Measurements from ENCODE around the gene GNPAT.
A peak's percentile ranks its signal among the peaks of the same experiment; 100 is the strongest.

The GNPAT gene

DNA sequence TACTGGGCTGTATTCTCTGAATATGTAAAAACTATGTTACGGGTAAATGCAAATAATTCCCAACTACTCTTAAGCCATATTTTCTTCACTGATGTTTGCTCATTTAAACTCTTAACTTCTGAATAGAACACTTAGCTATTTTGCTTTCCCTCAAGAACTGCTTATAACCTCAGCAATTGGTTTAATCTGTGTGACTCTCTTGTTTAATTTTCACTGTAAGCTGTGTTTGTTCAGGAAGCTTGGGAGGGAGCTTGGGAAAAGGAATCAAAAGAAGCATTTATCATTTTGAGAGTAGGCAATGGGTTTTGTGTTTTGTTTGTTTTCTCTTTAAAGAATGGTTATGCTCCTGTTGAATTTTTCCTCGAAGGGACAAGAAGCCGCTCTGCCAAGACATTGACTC is 24.4 kb downstream of the GNPAT start:
- no peak overlapping the region for H3K27ac Mint-ChIP-seq
- H3K36me3 Mint-ChIP-seq, result peaks cover 95% of the 10 kb centered on the region
- no peak overlapping the region for H3K4me3 Mint-ChIP-seq
- DNase-seq (ENCODE audit: low spot score in 2 of 2) (no peak), ATAC-seq (no peak)
- H3K9me3 Mint-ChIP-seq, result no peaks in the 10 kb centered on the region
- no peaks in the 10 kb centered on the region for H3K4me1 Mint-ChIP-seq

DNA sequence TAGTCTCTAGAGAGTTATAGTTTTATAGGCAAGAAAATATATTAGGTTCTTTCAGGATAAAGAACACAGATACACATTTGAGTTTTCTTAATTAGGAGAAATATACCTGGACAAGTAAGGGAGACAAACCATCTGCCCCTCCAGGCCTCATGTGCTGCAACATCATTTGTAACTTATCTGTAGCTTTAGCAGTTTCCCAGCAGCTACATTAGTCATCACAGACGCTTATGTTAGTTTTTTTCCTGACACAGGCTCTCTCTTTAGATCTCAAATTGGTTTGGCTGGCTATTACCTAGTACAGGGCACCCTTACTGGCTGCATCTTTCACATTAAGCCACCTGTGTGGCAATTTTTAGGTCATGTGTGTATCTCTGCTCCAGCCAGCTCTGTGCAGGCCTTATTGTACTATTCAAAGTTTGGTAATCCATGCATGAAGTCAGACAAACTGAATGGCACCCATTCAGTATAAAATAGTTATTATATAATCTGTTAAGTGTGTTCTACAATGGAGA is 25.9 kb downstream of the GNPAT start:
- Mint-ChIP-seq H3K36me3 (peaks cover 91% of the 10 kb centered on the region), H3K4me3 (no peak overlapping the region), H3K9me3 (no peaks in the 10 kb centered on the region), H3K27ac (peak overlapping the region; percentile 26), H3K4me1 (no peaks in the 10 kb centered on the region)
- DNase-seq (ENCODE audit: low spot score in 2 of 2) (no peak), ATAC-seq (no peak)

DNA sequence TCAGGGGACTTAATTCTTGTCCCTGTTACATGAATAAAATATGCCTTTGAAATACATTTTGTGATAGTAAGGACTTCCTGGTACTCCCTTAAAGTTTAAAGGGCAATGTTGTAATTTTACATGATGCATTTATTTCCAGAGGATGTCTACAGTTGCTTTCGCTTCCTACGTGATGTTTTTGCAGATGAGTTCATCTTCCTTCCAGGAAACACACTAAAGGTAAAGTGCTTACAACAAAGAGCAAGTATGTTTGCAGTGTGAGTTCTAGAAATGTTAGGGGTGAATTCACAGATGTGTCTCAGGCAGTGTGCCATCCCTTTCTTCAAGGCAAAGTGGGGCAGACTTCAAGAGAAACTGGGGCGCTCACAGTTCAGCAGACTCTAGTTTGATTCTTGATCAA is 31.2 kb downstream of the GNPAT start:
- Mint-ChIP-seq H3K9me3 (no peaks in the 10 kb centered on the region), H3K36me3 (peaks cover 85% of the 10 kb centered on the region), H3K4me3 (no peak overlapping the region), H3K27ac (peak overlapping the region; percentile 73), H3K4me1 (peaks cover 12% of the 10 kb centered on the region)
- ATAC-seq (no peak), DNase-seq (ENCODE audit: low spot score in 2 of 2) (no peak)

DNA sequence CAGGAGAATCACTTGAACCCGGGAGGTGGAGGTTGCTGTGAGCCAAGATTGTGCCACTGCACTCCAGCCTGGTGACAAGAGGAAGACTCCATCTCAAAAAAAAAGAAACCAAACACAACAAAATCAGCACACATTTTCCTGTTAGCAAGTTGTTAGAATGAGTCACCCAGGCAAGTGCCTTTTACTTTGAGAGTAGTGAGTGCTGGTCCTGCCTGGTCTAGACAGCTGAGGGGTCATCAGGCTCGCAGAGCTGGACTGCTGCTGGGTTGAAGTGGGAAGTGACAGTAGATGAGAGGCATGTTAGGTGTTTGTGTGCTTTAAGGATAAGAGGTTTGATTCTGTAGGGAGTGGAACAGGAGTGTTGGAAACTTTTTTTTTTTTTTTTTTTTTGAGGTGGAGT is 31.9 kb downstream of the GNPAT start:
- H3K36me3 Mint-ChIP-seq, result peaks cover 81% of the 10 kb centered on the region
- peaks cover 12% of the 10 kb centered on the region for H3K4me1 Mint-ChIP-seq
- DNase-seq (ENCODE audit: low spot score in 2 of 2) (no peak), ATAC-seq (no peak)
- no peak overlapping the region for H3K4me3 Mint-ChIP-seq
- H3K27ac Mint-ChIP-seq, result peak overlapping the region; percentile 73
- no peaks in the 10 kb centered on the region for H3K9me3 Mint-ChIP-seq

DNA sequence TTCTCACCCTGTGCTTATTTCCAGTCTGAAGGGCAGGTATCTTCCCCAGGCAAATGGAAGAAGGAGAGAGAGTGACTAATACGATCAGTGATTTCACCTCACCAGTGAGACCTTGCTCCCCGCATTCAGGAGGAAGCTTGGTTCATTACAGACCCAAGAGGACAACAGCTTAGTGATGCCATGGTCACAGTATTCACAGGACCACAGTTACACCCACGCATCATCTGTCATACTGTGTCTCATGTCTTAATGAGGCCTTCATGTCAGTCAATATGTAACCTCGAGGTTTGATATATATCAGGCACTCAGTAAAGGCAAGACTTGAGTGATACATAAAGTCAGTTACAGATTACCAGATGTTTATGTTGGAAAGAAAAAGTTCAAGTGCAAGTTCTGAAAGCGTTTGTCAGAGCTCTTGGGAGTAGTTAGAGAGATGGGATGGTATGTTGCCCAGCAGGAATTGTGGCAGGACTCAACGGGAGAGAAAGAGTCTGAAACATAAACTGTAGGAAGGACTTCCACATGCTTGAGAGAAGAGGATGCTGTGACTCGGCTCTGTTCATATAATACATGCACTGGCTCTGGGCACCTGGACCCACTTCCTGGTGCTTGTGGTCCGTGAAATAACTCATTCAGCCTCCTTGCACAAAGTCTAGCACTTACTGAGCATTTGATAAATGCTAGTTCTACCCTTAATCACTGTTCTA is 33.3 kb downstream of the GNPAT start:
- no peak overlapping the region for H3K4me3 Mint-ChIP-seq
- no peak for DNase-seq (ENCODE audit: low spot score in 2 of 2)
- H3K4me1 Mint-ChIP-seq, result peaks cover 12% of the 10 kb centered on the region
- peaks cover 69% of the 10 kb centered on the region for H3K36me3 Mint-ChIP-seq
- no peaks in the 10 kb centered on the region for H3K9me3 Mint-ChIP-seq
- peak; percentile 93 for ATAC-seq
- H3K27ac Mint-ChIP-seq, result peak overlapping the region; percentile 19

DNA sequence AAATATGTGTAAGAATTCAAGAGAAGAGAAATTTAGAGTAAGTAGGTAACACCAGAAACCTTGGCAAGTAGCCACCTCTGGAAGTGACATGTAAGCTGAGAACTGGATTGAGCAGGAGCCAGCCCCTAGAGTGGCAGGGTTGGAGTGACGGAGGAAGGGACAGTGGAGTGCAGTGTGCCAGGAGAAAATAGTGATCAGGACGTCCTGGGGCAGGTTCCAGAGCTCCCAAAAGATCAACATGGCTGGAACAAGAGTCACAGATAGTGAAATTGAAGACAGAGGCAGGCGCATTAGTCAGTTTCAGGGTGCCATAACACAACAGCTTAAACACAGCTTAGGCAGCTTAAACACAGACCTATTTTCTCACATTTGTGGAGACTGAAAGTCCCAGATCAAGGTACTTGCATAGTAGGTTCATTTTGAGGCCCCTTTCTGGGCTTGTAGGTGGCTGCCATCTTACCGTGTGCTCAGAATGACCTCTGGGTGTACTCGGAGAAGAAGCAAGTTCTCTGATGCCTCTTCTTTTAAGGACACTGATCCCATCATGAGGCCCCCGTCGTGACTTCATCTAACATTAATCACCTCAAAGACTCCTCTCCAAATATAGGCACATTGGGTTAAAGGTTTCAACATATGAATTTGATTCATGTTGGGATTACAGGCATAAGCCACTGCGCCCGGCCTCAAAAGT is 37.2 kb downstream of the GNPAT start:
- H3K27ac Mint-ChIP-seq, result peak overlapping the region; percentile 34
- ATAC-seq (no peak), DNase-seq (ENCODE audit: low spot score in 2 of 2) (no peak)
- H3K4me3 Mint-ChIP-seq, result no peak overlapping the region
- peaks cover 37% of the 10 kb centered on the region for H3K36me3 Mint-ChIP-seq
- H3K4me1 Mint-ChIP-seq, result peaks cover 6% of the 10 kb centered on the region
- H3K9me3 Mint-ChIP-seq, result no peaks in the 10 kb centered on the region

DNA sequence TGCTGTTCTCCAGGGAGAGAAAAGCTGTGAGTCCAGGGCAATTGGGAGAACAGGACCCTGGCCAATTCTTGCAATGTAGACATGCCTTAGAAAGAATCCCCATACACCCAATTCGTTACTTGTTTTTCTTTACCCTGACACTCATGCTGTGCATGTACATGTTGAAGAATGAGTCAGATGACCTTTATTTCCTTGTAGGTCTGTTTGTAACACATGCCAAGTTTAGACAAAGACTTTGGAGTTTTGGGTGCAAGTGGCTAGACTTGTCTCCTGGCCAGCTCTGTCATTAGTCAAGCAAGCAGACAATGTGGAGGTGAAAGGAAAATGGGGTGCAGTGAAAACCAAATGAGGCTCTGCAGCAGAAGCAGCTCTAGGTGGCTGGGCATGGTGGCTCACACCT is 38.1 kb downstream of the GNPAT start:
- Mint-ChIP-seq H3K27ac (no peak overlapping the region), H3K9me3 (no peaks in the 10 kb centered on the region)

DNA sequence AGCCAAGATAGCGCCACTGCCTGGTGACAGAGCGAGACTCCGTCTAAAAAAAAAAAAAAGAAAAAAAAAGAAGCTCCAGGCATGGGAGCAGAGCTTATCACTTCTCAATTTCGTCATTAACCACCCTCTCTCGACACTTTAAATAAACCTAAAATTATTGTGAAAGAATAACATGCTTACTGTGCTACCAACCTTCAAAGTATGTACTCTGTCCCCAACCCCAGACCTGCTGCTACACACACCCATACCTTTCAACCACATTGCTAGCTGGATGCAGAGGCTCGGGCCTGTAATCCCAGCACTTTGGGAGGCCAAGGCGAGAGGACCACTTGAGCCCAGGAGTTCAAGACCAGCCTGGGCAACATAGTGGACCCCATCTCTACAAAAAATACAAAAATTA is 38.7 kb downstream of the GNPAT start:
- H3K36me3 Mint-ChIP-seq, result peaks cover 27% of the 10 kb centered on the region
- DNase-seq (ENCODE audit: low spot score in 2 of 2) (no peak), ATAC-seq (no peak)
- H3K27ac Mint-ChIP-seq, result no peak overlapping the region
- H3K9me3 Mint-ChIP-seq, result no peaks in the 10 kb centered on the region
- H3K4me3 Mint-ChIP-seq, result no peak overlapping the region
- no peaks in the 10 kb centered on the region for H3K4me1 Mint-ChIP-seq

More for the DNA sequence above, 38.1 kb downstream of the GNPAT start:
- ATAC-seq (no peak), DNase-seq (ENCODE audit: low spot score in 2 of 2) (no peak)
- Mint-ChIP-seq H3K36me3 (peaks cover 33% of the 10 kb centered on the region), H3K4me1 (peaks cover 5% of the 10 kb centered on the region), H3K4me3 (no peak overlapping the region)

DNA sequence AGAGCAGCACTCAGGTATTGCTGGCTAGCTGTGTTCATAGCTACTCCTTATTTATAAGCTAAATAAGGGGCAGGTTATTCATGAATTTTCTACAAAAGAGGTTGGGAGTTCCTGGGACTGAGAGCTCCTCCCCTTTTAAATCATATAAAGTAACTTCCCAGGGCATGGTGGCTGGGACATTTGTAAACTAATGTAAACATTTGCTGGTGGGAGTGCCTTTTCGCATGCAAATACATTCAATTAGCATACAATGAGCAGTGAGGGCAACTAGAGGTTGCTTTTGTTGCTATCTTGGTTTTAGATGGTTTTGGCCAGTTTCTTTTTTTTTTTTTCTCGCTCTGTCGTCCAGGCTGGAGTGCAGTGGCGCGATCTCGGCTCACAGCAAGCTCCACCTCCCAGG is 43.4 kb downstream of the GNPAT start:
- H3K36me3 Mint-ChIP-seq, result no peaks in the 10 kb centered on the region
- H3K4me3 Mint-ChIP-seq, result no peak overlapping the region
- no peak for DNase-seq (ENCODE audit: low spot score in 2 of 2)
- no peaks in the 10 kb centered on the region for H3K4me1 Mint-ChIP-seq
- no peaks in the 10 kb centered on the region for H3K9me3 Mint-ChIP-seq
- H3K27ac Mint-ChIP-seq, result no peak overlapping the region
- no peak for ATAC-seq

DNA sequence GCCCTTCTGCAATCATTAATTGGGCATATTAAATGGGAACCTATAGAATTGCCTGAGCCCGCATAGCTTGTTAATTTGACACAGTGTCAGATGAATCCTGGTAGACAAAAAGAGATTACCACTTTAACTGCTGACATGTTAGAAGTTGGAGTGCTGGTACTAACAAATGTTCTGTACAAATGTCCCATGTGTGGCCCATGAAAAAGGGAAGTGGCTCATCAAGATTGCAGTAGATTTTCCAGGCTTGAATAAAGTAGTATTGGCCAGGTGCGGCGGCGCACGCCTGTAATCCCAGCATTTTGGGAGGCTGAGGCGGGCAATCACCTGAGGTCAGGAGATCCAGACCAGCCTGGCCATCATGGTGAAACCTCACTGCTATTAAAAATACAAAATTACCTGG is 45.6 kb downstream of the GNPAT start:
- Mint-ChIP-seq H3K9me3 (no peaks in the 10 kb centered on the region), H3K36me3 (no peaks in the 10 kb centered on the region), H3K27ac (no peak overlapping the region), H3K4me1 (no peaks in the 10 kb centered on the region), H3K4me3 (no peak overlapping the region)
- no peak for DNase-seq (ENCODE audit: low spot score in 2 of 2)
- no peak for ATAC-seq

DNA sequence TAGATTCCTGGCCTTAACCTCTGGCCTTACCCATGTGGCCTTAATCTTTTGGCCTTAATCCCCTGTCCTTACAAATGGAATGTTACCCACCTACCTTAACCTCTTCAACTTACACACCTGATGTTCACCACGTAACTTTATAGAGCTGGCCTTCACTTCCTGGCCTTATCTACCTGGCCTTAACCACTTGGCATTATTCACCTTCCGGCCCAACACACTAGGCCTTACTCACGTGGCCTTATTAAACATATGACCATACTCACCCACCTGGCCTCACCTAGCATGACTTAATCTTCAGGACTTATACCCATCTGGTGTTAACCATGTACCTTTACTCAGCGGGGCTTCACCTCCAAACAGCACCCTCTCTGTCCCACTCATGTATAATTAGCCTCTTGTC is 54.9 kb downstream of the GNPAT start:
- no peaks in the 10 kb centered on the region for H3K36me3 Mint-ChIP-seq
- DNase-seq (ENCODE audit: low spot score in 2 of 2) (no peak), ATAC-seq (no peak)
- H3K4me1 Mint-ChIP-seq, result no peaks in the 10 kb centered on the region
- no peak overlapping the region for H3K4me3 Mint-ChIP-seq
- no peak overlapping the region for H3K27ac Mint-ChIP-seq
- no peaks in the 10 kb centered on the region for H3K9me3 Mint-ChIP-seq

DNA sequence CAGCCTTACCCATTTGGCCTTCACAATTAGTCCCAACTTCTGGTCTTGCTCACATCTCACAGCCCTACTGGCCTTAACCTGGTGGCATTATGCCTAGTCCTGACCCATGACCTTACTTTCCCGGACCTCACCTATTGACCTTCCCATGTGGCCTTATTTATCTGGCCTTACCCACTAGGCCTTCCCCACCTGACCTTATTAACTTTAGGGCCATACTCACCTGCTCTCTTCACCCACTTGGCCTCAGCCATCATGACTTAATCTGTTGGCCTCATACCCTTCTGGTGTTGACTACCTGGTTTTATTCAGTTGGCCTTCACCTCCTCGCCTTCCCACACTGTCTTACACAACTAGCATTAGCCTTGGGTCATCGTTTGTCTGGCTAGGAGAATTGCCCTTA is 61.0 kb downstream of the GNPAT start:
- ATAC-seq (no peak), DNase-seq (ENCODE audit: low spot score in 2 of 2) (no peak)
- no peaks in the 10 kb centered on the region for H3K4me1 Mint-ChIP-seq
- H3K9me3 Mint-ChIP-seq, result no peaks in the 10 kb centered on the region
- H3K27ac Mint-ChIP-seq, result no peak overlapping the region
- no peaks in the 10 kb centered on the region for H3K36me3 Mint-ChIP-seq
- H3K4me3 Mint-ChIP-seq, result no peak overlapping the region

DNA sequence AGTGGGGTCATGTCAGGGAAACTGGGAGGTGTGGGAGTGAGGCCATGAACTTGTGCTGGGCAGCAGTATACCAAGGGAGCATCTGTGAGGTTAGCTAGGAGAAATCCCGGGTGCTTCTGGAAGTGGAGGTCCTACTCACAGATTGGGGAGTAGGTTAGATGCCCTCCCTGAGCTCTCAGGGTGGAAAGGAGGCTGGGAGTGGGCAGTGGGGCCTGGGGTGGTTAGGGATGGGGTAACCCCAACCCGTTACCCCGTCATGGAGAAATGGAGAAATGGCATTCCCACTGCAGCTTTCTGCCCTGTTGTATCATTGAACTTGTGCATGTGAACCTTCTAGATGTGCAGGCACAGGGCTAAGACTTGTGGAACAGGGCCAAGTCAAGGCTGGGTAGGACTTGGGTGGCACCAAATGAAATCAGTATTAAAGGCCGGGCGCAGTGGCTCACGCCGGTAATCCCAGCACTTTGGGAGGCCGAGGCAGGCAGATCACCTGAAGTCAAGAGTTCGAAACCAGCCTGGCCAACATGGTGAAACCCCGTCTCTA is 69.5 kb downstream of the GNPAT start:
- DNase-seq (ENCODE audit: low spot score in 2 of 2) (no peak), ATAC-seq (no peak)
- no peaks in the 10 kb centered on the region for H3K4me1 Mint-ChIP-seq
- H3K9me3 Mint-ChIP-seq, result no peaks in the 10 kb centered on the region
- no peak overlapping the region for H3K27ac Mint-ChIP-seq
- no peak overlapping the region for H3K4me3 Mint-ChIP-seq
- H3K36me3 Mint-ChIP-seq, result no peaks in the 10 kb centered on the region

DNA sequence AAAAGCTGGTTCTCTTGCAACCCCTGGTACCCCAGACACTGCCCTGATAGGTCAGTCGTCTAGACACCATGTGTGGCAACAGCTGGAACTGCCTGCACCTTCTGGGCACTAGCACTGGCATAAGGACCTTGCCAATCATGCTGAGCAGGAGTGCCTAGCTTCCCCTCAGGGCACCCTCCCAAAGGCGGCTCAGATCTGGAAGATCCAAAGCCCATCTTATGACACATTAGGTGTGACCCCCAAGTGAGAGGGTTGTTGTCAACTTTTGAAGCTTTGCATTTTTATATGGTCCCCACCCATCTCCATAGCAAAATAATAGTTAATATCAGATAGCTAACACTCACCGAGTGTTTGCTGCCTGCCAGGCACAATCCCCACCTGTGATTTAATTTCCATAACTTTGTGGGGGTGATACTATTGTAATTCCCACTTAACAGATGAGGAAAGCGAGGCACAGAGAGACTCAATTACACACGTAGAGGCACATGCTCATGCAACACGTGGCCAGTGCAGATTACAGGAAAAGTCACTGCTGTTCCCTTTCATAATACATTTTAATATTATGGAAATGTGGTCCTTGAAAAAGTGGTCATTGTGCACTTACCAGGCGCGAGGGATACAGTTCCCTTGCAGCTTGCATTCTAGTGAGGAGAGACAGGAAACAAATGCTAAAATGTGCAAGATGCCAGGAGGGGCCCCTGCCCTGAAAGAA is 70.9 kb downstream of the GNPAT start:
- Mint-ChIP-seq H3K36me3 (no peaks in the 10 kb centered on the region), H3K27ac (no peak overlapping the region), H3K4me3 (no peak overlapping the region), H3K4me1 (peaks cover 6% of the 10 kb centered on the region), H3K9me3 (no peaks in the 10 kb centered on the region)
- DNase-seq (ENCODE audit: low spot score in 2 of 2) (no peak), ATAC-seq (no peak)

DNA sequence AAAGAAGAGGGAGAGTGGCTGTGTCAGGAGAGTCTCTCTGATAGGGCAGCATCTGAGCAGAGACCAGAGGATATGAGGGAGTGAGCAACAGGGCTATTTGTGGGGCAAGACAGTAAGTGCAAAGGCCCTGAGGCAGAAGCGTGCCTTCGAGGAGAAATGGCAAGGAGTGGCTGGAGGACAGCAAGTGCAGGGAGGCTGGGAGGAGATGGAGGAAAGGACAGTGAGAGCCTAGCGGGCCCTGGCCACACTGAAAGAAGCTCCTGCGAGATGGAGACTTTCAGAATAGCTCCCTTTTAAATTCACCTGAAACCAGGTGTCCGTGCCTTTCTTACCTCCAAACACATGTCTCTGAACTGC is 71.4 kb downstream of the GNPAT start:
- H3K4me3 Mint-ChIP-seq, result no peak overlapping the region
- DNase-seq (ENCODE audit: low spot score in 2 of 2) (no peak), ATAC-seq (no peak)
- no peak overlapping the region for H3K27ac Mint-ChIP-seq
- H3K36me3 Mint-ChIP-seq, result no peaks in the 10 kb centered on the region
- no peaks in the 10 kb centered on the region for H3K9me3 Mint-ChIP-seq
- H3K4me1 Mint-ChIP-seq, result peaks cover 6% of the 10 kb centered on the region

Data from stimulated activated effector memory CD8-positive, alpha-beta T cell treated with anti-CD3 and anti-CD28 coated beads, Interleukin-12 subunit alpha, Interleukin-12 subunit beta, amount 100 ng/mL, for 72 hours (primary cell).